HG03066 (cell line): ENCODE data around the gene VPS37D.
"Not testable (repeated sequence)": the region's sequence is repeated elsewhere in the genome, so short reads cannot be mapped to it uniquely, and the experiment has no call there.

Experiments used
- ATAC-seq: cut with Tn5 transposase; IDR thresholded peaks from one replicate; pipeline ENCODE4 v1.9.1; 2021; ENCODE audit warnings: low read depth; ENCODE audit not compliant: unreplicated experiment

VPS37D gene

DNA sequence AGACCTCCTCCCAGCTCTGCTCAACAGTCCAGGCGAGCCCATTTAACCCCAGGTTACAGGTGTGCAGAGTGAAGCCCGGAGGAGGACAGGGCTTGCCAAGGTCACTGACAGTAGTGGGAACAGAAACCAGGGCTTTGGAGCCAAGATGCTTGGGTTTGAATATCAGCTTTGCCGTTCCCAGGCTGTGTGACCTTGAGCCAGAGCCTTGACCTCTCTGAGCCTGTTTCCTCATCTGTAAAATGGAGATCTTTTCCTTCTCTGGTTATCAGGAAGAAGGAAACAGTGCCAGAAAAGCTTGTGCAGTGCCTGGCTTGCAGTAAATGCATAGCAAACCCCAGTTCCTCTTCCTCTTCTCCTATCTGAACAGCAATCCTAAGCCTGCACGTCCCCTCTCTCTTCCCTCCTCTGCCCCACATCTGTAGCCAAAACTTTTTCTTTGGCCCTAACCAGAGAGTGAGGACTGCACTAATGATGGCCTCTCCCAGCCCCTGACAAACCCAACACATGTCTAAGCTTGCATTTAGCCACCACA is 21.9 kb upstream of the VPS37D start:
- ATAC-seq: no peak

DNA sequence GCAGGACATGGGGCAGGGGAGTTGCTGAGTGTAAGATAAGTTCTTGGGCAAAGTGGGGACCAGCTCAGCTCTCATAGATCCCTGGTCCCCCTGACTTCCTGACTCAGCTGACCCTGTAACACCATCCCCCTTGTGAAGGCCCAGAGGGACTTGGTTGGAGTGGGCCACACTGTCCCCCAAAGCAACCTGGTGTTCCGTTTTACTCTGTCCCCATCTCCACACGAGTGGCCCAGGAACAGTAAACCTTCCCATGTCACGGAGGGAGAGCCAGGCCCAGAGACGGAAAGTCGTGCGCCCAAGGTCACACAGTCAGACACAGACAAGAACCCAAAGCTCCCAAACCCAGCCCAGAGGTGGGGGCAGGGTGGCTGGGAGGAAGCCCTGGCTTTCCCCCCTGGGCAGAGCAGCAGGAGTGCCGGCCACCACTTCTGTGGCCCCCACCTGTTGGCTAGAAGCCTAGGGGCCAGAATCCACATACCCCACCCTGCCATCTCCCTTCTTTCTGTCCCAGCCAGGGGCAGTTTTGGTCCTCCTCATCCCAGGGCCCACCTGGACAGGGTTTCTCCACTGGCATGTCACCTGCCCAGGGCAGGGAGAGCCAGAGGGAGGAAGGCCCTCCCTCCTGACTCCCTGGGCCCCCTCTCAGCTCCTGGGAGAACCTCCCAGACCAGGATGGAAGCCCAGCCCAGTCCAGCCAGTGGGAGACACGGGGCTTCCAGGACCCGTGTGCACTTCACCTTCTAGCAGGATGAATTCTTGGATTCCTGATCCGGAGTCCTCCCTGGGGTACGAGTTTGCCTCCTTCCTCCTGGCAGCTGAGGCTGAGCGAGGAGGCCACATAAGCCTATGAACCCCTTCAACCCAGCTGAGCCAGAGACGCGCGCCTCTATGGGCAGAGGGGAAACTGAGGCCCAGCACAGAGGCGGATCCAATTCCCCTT is 20.6 kb upstream of the VPS37D start:
- no peak for ATAC-seq

DNA sequence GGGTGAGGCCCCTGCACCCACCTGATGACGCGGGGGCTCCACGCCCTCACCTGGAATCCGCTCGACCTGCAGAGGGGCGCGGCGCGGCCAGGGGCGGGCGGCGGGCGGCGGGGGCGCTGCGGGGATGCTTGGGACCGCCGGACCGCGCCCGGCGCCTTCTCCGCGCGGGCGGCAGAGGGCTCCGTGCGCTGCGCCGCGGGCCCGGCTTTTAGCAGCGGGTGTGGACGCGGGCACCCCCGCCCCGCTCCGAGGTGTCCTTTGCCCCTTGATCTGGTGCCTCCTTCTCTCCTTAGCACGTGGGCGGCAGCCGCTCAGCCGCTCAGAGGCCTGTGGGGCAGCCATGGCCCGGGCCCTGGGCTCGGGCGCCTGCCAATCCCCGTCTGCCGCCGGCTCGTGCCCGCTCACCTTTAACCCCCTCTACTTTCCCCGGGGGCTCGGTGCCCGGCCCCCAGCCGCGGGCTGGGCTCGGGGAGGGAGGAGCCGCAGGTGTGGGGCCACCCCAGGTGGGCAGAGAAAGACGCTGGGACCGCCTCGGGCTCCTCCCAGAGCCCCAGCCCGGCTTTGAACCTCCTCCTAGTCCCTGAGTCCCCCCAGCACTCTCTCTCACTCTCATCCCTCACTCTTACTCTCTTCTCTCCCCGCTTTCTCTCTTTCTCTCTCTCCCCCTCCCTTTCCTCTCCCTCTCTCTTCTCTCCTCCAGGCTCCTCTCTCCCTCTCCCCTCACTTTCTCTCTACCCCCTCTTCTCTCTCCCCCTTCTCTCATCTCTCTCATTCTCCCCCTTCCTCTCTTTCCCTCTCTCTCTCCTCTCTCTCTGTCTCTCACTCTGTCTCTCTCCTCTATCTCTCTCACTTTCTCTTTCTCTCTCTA is 19.7 kb upstream of the VPS37D start:
- no peak for ATAC-seq

DNA sequence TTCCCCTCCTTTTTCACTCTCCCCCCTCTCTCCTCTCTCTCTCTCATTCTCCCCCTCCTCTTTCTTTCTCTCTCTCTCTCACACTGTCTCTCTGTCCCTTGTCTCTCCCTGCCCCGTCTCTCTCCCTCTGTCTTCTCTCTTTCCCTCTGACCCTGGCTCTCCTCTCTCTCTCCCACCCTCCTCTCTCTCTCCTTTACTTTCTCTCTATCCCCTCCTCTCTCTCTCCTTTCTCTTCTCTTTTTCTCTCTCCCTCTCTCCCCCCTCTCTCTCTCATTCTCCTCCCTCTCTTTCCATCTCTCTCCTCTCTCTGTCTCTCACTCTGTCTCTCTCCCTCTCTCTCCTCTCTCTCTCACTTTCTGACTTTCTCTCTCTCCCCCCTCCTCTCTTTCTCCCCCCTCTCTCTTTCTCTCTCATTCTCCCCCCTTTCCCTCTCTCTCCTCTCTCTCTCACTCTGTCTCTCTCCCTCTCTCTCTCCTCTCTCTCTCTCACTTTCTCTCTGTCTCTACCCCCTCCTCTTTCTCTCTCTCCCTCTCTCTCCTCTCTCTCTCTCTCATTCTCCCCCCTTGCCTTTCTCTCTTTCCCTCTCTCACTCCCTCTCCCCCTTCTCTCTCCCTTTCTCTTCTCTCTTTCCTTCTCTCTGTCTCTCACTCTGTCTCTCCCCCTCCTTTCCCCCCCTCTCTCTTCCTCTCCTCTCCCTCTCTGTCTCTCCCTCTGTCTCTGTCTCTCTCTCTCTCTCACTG is 18.9 kb upstream of the VPS37D start:
- no peak for ATAC-seq

DNA sequence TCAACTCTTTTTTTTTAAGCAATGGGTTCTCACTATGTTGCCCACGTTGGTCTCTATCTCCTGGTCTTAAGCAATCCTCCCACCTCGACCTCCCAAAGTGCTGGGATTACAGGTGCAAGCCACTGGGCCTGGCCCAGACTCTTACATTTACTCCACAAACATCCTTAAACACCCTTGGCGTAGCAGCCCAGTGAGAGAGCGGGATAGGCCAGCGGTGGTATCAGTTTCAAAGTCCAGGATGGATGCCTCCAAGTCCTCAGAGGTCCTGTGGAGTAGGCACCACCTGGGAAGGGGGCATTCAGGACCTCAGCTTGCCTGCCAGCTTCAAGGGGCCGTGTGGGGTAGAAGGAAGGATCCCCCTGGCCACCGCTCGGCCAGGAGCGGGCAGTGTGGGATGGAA is 18.1 kb upstream of the VPS37D start:
- no peak for ATAC-seq

DNA sequence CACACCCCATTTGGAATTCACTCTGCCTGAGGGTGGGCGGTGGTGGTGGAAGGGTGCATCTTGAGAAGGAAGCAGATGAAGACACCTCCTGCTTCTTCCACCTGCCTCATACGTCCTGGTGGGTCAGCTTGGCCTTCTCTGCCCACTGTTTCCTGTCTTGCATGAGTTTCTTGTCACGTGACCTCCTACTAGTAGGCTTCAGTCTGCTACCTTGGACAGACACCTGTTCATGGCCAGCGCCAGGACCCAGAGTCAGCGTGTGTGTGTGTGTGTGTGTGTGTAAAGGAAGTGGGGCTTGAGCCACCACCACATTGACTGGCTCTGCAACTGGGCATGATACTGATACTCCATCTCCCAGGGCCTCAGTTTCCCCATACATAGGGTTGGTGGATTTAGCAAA is 17.1 kb upstream of the VPS37D start:
- ATAC-seq: no peak

DNA sequence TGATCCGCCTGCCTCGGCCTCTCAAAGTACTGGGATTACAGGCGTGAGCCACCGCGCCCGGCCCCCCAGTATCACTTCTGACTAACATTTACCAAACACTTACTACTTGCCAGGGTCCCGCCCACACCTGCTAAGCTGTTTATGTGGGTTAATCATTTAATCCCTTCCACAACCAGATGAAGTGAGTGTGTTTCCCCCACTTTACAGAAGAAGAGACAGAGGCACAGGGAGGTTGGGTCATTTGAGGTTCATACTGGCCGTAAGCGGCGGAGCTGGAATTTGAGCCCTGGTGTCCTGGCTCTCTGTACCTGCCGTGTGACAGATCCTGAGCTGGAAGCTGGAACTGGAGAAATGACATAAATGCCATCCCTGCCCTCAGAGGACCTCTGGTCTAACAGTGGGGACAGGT is 15.1 kb upstream of the VPS37D start:
- no peak for ATAC-seq

DNA sequence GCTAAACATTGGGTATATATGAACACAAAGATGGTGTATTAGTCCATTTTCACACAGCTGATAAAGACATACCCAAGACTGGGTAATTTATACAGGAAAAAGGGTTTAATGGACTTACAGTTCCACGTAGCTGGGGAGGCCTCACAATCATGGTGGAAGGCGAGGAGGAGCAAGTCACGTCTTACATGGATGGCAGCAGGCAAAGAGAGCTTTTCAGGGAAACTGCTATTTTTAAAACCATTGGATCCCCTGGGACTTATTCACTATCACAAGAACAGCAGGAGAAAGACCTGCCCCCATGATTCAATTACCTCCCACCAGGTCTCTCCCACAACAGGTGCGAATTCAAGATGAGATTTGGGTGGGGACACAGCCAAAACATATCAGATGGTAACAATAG is 12.3 kb upstream of the VPS37D start:
- ATAC-seq: not testable (repeated sequence)

DNA sequence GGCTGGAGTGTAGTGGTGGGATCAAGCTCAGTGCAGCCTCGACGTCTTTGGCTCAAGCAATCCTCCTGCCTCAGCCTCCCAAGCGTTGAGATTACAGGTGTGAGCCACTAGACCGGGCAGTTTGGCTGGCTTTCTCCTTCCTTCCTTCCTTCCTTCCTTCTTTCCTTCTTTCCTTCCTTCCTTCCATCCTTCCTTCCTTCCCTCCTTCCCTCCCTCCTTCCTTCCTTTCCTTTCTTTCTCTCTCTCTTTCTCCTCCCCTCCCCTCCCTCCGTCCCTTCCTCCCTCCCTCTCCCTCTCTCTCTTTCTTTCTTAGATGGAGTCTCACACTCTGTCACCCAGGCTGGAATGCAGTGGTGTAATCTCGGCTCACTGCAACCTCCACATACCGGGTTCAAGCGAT is 7.6 kb upstream of the VPS37D start:
- no peak for ATAC-seq

DNA sequence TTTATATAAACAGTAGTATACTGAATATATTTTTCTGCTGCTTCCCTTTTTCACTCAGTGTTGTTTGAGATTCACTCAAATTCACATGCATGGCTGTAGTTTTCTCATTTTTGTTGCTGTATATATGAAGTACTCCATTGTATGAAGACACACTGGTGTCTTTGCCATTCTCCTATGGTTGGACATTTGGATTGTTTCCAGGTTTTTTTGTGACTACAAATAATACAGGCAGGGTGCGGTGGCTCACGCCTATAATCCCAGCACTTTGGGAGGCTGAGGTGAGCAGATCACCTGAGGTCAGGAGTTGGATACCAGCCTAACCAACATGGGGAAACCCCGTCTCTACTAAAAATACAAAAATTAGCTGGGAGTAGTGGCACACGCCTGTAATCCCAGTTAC is 7.0 kb upstream of the VPS37D start:
- not testable (repeated sequence) for ATAC-seq

DNA sequence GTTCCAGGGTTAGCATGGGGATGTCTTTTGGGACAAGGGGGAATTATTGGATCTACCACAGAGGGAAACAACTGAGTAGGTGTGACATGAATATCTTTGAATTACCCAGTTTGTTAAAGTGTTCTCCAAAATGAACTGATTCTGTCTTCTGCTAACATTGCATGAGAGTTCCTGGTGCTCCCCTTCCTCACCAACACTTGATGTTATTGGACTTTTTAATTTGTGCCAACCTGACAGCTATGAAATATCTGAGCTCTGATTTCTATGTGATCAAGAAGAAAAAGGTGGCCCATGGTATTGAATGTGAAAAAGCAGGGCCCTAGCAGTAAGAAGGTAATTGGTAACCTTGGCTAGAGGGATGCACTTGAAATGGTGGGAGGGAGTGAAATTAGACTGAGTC is 4.6 kb upstream of the VPS37D start:
- no peak for ATAC-seq

DNA sequence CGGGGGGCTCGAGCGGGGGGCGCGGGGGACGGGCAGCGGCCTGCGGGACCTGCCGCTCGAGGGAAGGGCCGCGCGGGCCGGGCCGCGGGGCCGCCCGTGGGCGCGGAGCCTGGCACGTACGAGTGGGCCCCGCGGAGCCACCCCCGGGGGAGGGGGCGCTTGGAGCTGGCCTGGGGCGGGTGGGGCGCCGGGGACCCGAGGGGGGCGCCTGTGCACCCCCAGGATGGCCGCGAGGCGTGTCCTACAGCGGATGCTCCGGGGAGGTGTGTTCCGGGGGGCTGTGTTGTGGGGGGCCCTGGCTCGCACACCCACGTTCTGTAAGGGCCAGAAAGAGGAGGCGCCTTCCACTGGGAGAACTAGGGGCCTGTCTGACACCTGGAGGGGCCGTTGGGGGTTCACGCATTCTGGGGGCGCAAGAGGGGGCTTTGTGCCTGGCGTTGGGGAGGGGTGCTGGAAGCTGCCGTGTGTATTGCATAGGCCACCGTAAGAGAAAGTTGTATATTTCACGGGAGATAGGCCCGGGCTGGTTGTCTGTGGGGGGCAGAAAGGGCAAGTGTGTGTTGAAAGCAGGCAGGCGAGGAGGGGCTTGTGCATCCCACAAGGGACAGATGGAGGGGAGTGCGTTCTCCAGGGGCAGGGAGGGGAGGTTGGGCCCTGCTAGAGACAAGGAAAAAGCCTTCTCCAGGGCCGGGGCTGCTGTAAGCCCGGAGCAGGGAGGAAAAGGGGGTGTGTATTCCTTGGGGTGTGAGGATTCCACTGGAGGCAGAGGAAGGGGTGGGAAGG is 663 bp downstream of the VPS37D start:
- peak; percentile 20 for ATAC-seq

DNA sequence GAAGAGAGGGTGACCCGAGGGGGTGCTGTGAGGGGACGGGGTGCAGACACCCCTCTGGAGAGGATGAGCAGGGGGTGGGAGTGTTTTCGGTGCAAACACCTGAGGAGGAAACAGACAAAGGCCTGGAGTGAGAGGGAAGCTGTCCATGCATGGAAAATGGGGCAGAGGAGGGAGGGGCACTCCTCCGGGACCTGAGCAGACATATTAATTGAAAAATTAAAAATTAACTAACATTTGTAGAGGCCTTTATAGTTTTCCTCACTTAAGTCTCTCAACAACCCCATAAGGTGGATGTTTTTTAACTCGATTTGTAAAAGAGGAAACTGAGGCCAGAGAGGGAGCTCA is 1.2 kb downstream of the VPS37D start:
- no peak for ATAC-seq

DNA sequence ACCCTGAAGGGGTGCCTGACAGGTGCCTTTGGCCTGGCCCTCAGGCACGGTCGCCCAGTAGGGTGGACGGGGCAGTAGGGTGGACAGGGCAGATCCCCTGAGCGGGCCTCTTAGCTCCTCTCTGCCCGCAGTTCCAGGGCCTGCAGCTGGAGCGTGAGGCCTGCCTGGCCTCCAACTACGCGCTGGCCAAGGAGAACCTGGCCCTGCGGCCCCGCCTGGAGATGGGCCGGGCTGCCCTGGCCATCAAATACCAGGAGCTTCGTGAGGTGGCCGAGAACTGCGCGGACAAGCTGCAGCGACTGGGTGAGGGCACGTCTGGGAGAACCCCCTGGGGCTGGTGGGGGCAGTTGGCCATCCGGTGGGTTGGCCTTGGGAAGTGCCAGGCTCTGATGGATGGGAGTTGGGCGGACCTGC is 1.7 kb downstream of the VPS37D start:
- ATAC-seq: no peak

DNA sequence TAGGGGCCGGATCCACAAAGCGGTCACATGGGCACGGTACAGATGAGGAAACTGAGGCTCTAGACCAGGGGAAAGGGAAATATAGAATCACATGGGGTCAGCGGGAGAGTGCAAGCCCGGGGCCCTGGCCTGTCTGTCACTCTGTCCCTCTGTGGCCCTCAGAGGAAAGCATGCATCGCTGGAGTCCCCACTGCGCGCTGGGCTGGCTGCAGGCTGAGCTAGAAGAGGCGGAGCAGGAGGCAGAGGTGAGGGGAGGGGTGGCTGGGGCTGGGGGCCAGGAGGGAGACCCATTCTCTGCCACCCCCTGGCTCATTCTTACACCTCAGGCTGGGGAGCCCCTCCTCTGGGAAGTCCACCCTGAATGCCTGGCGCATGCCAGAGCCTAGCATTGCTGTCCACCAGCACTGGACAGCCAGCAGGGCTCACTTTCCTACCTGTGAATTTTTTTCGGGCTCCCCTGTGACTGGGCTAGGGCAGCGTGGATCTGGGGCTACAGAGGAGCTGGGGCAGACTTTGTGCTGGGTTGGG is 2.3 kb downstream of the VPS37D start:
- no peak for ATAC-seq

DNA sequence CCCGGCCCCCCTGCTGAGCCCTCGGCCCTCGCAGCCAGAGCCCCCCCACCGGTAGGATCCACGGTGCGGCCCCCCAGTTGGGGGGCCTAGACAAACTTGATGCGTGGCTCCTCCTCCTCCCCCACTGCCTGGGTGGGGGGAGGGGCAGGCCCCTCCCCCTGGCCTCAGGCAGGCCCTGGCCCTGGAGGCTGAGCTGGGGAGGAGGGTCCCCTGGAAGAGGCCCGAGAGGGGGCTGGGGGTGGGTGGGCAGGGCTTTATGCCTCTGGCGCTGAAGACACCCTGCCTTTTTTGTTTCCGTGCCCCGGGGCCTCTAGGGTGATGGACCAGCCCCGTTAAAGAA is 3.7 kb downstream of the VPS37D start:
- no peak for ATAC-seq

DNA sequence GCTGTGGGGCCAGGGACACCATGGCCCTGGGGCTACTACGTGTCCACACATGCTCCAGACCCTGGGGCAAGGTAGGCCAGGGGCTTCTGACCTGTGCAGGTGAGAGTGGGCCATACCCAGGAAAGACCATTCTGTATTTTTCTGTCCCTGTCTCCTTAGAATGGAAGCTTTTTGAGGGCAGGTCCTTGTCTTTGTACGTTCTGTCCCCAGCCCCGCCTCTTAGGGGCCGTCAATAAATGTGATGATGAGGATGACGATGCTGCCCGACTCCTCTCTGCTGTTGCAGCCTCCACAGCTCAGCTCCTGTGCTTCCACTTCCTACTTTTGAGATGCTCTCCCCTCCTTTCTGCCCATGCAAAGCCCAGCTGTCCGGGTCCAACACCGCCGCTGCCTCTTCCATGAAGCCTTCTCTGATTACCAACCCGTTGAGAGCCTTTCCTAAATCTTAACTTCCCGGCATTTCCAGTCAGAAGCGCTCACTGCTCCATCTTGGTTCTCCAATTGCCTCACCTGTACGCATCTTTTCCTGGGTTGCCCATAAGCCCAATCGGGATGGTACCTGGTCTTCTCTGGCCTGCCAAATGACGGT is 4.3 kb downstream of the VPS37D start:
- ATAC-seq: no peak

DNA sequence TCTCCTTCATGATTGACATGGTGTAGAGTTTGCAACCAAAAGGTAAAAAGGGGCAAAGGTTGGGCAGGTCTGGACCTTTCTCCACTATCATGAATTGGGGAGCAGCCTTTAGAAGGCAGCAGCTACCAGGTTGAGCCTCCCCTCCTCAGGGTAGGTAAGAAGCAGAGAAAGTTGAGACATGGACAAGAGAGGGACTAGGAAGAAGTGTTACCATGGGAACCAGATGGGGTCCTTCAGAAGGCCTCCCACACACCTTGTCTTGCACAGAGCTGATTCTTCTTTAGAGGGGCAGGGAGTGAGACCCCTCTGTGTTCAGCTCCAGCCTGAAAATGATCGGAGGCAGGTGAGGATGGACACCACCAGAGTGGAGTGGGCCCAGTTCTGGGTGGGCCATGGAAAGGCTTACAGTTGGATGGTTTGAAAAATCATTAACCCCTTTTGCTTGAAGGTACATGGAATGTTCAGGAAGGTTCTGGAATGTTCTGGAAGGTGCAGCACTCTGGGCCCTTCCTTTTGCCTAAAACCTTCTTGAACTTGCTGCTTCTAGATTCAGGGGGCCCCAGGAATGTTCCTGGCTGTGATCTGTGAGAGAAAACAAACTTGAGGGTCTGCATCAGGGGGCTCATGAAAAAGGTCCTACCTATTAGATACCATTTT is 7.0 kb downstream of the VPS37D start:
- ATAC-seq: no peak

DNA sequence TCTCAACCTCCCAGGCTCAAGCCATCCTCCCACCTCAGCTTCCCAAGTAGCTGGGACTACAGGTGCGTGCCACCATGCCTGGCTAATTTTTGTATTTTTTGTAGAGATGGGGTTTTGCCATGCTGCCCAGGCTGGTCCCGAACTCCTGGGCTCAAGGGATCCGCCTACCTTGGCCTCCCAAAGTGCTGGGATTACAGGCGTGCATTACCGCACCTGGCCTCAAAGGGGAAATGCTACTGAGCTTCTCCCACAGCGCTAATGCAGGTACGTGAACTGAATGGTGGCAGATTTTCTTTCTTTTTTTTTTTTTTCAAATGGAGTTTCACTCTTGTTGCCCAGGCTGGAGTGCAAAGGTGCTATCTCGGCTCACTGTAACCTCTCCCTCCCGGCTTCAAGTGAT is 8.4 kb downstream of the VPS37D start:
- not testable (repeated sequence) for ATAC-seq
